DND-41 (cell line): ENCODE results near the gene SORT1.

ENCODE experiments used
- ATAC-seq: fragments of 200-7000 bp; cut with Tn5 transposase; 3 replicates; pipeline ENCODE4 v1.9.1; 2021; ENCODE audit warnings: low read depth; ENCODE audit not compliant: insufficient read depth
- DNase-seq: peaks from one replicate; pipeline ENCODE4 v3.0.0-alpha.2; 2020
- H2AFZ ChIP-seq: 2 replicates; pipeline ENCODE4 v1.6.0; 2012; ENCODE audit warnings: low read depth, low read length
- H3K27ac ChIP-seq: 2 replicates; pipeline ENCODE4 v1.5.1; 2012; ENCODE audit warnings: low read length, inconsistent platforms
- H3K27me3 ChIP-seq: fragments of 200-600 bp; sonication (generic); 2 replicates; pipeline ENCODE4 v1.6.0; 2012; ENCODE audit warnings: low read length, mild to moderate bottlenecking, inconsistent platforms; ENCODE audit not compliant: insufficient read depth, poor library complexity
- H3K36me3 ChIP-seq: 2 replicates; pipeline ENCODE4 v1.5.1; 2012; ENCODE audit warnings: low read length, inconsistent platforms; ENCODE audit not compliant: insufficient read depth
- H3K4me1 ChIP-seq: 2 replicates; pipeline ENCODE4 v1.5.1; 2012; ENCODE audit warnings: mild to moderate bottlenecking, low read length; ENCODE audit not compliant: insufficient read depth
- H3K4me2 ChIP-seq: 2 replicates; pipeline ENCODE4 v1.6.0; 2012; ENCODE audit warnings: mild to moderate bottlenecking, moderate library complexity, low read length, inconsistent platforms; ENCODE audit not compliant: insufficient read depth
- H3K4me3 ChIP-seq, 2 experiments: fragments of 200-600 bp in 1 of 2; shearing (Covaris generic) in 1 of 2; 2 replicates each; pipeline ENCODE4 v1.5.1; 2012 to 2016; ENCODE audit warnings: inconsistent platforms in 2 of 2, low read length in 2 of 2, mild to moderate bottlenecking in 2 of 2, low read depth in 1 of 2, moderate library complexity in 1 of 2
- H3K79me2 ChIP-seq: 2 replicates; pipeline ENCODE4 v1.6.0; 2012; ENCODE audit warnings: low read length, inconsistent platforms; ENCODE audit not compliant: insufficient read depth
- H3K9ac ChIP-seq: 2 replicates; pipeline ENCODE4 v1.6.0; 2012; ENCODE audit warnings: low read depth, mild to moderate bottlenecking, inconsistent platforms, low read length, moderate library complexity
- H3K9me3 ChIP-seq: 2 replicates; pipeline ENCODE4 v1.5.1; 2012; ENCODE audit warnings: low read length, moderate library complexity, mild to moderate bottlenecking, inconsistent platforms; ENCODE audit not compliant: insufficient read depth, severe bottlenecking
- H4K20me1 ChIP-seq: 2 replicates; pipeline ENCODE4 v1.6.0; 2012; ENCODE audit warnings: low read length; ENCODE audit not compliant: insufficient read depth
- EZH2 ChIP-seq: IDR thresholded peaks from 3 replicates; pipeline ENCODE4 v1.6.1; 2012; ENCODE audit warnings: borderline replicate concordance, low read depth, mild to moderate bottlenecking, moderate library complexity, low read length, inconsistent platforms; ENCODE audit not compliant: severe bottlenecking
- TF ChIP-seq, protein P1 (sequence below): IDR thresholded peaks from 2 replicates; pipeline ENCODE4 v1.5.1; 2012; ENCODE audit warnings: borderline replicate concordance, low read length, moderate library complexity, mild to moderate bottlenecking; ENCODE audit not compliant: poor library complexity, severe bottlenecking; ENCODE audit errors: extremely low read depth

Gene SORT1

DNA sequence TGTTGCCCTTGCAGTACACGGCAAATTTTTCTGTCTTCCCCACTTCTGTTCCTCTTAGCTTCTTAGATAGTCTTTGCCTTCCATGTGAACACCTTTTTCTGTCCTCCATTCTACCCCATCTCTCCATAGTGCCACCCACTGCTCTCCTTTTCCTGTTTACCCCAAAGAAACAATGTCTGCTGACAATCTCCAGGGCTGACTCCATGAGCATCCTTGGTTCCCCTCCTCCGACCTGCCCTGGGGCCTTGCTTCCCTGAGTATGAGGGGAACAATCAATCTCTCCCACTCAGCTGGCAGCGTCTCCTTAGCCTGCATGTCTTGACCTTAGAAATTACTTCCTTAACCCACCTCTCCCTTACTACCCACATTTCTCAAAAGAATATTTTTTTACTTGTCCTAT is 78.6 kb downstream of the SORT1 start:
- H3K36me3 ChIP-seq: peaks cover 85% of the 10 kb centered on the region
- no peaks in the 10 kb centered on the region for H3K27me3 ChIP-seq
- no peak for DNase-seq
- no peaks in the 10 kb centered on the region for H3K79me2 ChIP-seq
- H2AFZ ChIP-seq: no peak overlapping the region
- H3K27ac ChIP-seq: no peak overlapping the region
- H3K4me1 ChIP-seq: no peaks in the 10 kb centered on the region
- H3K4me2 ChIP-seq: no peak overlapping the region
- no peak overlapping the region for H3K4me3 ChIP-seq
- H4K20me1 ChIP-seq: no peaks in the 10 kb centered on the region
- no peak for ATAC-seq
- no peaks in the 10 kb centered on the region for H3K9me3 ChIP-seq
- no peak overlapping the region for H3K9ac ChIP-seq
- TF ChIP-seq, protein P1, sequence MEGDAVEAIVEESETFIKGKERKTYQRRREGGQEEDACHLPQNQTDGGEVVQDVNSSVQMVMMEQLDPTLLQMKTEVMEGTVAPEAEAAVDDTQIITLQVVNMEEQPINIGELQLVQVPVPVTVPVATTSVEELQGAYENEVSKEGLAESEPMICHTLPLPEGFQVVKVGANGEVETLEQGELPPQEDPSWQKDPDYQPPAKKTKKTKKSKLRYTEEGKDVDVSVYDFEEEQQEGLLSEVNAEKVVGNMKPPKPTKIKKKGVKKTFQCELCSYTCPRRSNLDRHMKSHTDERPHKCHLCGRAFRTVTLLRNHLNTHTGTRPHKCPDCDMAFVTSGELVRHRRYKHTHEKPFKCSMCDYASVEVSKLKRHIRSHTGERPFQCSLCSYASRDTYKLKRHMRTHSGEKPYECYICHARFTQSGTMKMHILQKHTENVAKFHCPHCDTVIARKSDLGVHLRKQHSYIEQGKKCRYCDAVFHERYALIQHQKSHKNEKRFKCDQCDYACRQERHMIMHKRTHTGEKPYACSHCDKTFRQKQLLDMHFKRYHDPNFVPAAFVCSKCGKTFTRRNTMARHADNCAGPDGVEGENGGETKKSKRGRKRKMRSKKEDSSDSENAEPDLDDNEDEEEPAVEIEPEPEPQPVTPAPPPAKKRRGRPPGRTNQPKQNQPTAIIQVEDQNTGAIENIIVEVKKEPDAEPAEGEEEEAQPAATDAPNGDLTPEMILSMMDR: no peak
- TF ChIP-seq EZH2: no peak

DNA sequence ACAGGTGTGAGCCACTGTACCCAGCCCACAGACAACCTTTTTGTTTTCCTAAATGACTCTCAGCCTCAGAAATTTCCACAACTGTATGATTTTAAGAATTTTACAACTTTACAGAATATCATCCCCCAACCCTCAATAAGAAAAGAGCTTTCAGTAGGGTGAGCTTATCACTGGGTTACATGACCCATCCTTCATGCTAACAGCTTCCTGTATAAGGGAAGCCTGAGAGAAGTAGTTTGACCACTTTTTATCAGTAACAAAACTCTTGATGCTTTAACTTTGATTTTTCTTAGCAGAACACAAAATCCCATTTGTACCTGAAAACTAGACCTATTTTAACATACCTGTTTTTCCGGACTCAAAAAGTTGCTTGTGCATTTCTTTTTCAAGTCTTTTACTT is 81.2 kb downstream of the SORT1 start:
- TF ChIP-seq EZH2: no peak
- TF ChIP-seq, protein P1: no peak
- Histone ChIP-seq H3K27me3 (no peaks in the 10 kb centered on the region), H4K20me1 (no peaks in the 10 kb centered on the region), H2AFZ (no peak overlapping the region), H3K9me3 (no peaks in the 10 kb centered on the region), H3K27ac (no peak overlapping the region), H3K9ac (no peak overlapping the region), H3K4me1 (no peaks in the 10 kb centered on the region), H3K4me3 (no peak overlapping the region), H3K36me3 (peaks cover 67% of the 10 kb centered on the region), H3K4me2 (no peak overlapping the region), H3K79me2 (no peaks in the 10 kb centered on the region)
- no peak for DNase-seq
- ATAC-seq: no peak

DNA sequence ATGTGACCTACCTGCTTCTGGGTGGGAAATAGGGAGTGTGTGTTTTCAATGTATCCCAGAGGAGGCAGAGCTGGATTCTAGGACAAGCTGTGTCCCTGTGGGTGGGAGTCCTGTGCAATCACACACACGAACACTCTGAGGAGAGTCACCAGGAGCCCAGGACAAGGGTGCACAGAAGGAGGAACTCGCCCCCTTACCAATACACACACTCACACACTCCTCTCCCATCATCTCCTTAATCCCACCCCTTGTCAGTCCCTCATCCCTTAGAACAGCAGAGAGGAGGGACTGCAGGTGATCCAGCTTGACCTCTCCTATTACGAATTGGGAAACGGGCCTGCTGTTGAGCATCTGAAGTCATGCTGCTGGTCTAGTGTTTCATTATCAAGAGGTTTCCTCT is 82.4 kb downstream of the SORT1 start:
- H3K4me1 ChIP-seq: no peaks in the 10 kb centered on the region
- TF ChIP-seq, protein P1: no peak
- no peak for TF ChIP-seq EZH2

DNA sequence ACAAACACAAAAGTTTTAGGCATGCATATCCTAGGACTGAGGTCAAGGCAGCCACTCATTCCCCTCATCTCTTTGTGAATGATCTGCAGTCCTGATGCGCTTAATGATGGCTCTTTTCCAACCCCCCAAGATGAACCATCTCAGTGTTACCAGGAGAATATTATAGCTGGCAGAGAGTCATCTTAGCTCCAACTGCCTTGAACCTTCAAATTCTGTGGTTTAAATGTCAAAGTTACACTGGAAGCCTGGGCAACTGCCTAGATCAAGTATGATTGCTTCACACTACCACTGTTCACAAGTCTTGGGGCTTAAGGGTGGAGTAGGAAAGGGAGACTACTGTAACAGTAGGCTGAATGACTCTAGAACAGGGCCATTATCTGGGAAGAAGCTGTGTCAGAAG is 82.9 kb downstream of the SORT1 start:
- Histone ChIP-seq H3K4me3 (no peak overlapping the region), H3K36me3 (peaks cover 50% of the 10 kb centered on the region), H2AFZ (no peak overlapping the region), H3K27me3 (no peaks in the 10 kb centered on the region), H3K4me2 (no peak overlapping the region), H4K20me1 (no peaks in the 10 kb centered on the region), H3K4me1 (no peaks in the 10 kb centered on the region), H3K79me2 (no peaks in the 10 kb centered on the region), H3K27ac (no peak overlapping the region), H3K9me3 (no peaks in the 10 kb centered on the region), H3K9ac (no peak overlapping the region)
- DNase-seq: no peak
- no peak for ATAC-seq
- no peak for TF ChIP-seq EZH2
- TF ChIP-seq, protein P1: no peak

More for the DNA sequence above, 82.4 kb downstream of the SORT1 start:
- ATAC-seq (no peak), DNase-seq (no peak)
- no peaks in the 10 kb centered on the region for H4K20me1 ChIP-seq
- peaks cover 55% of the 10 kb centered on the region for H3K36me3 ChIP-seq
- H3K9ac ChIP-seq: no peak overlapping the region
- H3K4me2 ChIP-seq: no peak overlapping the region
- H3K4me3 ChIP-seq: no peak overlapping the region
- no peaks in the 10 kb centered on the region for H3K9me3 ChIP-seq
- H3K27ac ChIP-seq: no peak overlapping the region
- no peak overlapping the region for H2AFZ ChIP-seq
- H3K27me3 ChIP-seq: no peaks in the 10 kb centered on the region
- H3K79me2 ChIP-seq: no peaks in the 10 kb centered on the region
